CD1c-positive myeloid dendritic cell (primary cell): ENCODE results near the gene RPL29.

Experiments used
- DNase-seq: peaks from one replicate; pipeline ENCODE4 v3.0.0-alpha.2; 2016; ENCODE audit errors: extremely low spot score

Gene RPL29

DNA sequence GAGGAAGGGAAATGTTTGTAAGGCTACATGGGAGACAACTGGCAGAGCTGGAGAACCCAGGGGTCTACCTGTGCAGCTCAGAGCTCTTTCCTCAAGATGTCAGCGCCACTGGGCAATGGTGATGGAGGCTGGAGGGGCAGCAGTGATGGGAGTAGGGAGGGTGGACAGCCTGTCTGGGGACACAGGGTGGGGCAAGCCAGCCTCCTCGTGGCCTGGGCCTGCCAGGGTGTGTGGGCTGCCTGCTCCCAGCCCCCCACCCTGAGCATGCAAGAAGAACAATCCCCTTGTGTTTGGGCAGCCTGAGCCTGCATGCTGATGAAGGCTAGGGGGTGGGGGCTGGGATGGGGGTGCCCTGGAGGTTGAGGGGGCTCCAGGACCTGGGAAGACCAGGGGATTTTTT lies 29.7 kb downstream of the RPL29 start:
- no peak for DNase-seq

DNA sequence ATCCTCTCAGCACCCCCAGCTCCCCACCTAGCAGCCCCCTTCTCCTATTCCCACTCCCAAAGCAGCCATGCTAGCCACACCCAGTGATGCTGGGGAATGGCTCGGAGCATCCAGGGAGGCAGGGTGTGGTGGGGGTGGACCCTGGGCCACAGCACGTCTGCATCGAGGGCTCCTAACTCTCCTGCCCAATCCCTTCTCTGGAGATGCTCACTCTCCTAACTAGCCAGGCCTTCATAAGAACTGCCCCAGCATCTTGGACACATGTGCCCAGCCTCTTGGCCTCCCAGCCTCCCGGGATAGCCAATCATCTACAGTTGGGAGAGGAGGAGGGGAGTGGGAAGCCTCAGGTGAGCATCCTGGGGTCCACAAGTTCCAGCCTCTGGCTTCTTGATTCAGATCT lies 31.2 kb downstream of the RPL29 start:
- no peak for DNase-seq

DNA sequence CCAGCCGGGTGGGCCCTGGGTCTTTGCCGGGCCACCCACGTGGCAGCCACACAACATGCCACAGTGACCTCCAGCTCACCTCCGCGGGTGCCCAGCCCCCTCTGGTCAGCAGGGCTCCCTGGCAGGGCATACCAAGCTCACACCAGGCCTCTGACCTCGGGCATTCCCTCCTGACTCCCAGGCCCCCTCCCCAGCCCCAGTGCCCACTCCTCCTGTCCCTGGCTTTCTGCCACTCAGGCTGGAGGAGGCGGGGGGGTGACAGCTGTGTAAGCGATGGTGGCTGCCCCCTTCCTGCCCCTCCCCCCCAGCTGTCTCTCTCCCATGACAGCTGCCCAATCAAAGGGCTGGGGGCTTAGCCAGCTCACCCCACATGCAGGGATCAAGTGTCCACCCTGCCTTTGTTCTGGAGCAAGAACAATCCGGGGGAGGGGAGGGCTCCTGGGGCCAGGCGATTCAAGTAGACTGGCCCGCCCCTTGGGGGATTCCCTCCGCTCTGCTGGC lies 31.7 kb downstream of the RPL29 start:
- no peak for DNase-seq

DNA sequence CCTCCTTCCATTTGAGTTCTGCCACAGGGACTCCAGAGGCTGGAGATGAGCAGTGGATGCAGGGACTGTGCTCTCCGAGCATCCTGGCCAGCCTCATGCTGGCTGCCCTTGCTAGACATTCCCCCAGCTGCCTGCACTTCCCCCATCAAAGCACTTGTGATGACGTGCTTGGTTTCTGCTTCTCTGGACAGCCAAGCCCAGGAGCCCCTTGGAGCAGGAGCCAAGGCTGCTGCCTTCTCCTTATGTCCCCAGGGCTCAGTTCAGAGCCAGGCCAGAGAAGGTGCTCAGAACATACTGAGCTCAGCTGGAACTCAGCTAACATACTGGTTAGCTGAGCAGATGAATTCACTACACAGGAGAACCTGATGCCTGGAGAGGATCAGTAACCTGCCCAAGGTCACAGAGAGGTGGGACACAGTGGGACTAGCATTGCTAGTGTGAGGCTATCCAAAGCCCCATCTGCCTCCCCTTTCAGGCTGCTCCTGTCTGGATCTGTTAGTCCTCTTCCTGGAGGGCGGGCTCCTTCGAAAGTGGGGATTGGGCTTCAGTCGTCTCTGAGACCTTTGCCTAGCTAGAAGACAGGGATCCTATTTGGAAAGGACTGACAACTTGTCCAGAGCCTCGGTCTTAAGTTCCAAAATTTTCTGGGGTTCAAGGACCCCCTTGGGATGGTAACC lies 32.7 kb downstream of the RPL29 start:
- no peak for DNase-seq

DNA sequence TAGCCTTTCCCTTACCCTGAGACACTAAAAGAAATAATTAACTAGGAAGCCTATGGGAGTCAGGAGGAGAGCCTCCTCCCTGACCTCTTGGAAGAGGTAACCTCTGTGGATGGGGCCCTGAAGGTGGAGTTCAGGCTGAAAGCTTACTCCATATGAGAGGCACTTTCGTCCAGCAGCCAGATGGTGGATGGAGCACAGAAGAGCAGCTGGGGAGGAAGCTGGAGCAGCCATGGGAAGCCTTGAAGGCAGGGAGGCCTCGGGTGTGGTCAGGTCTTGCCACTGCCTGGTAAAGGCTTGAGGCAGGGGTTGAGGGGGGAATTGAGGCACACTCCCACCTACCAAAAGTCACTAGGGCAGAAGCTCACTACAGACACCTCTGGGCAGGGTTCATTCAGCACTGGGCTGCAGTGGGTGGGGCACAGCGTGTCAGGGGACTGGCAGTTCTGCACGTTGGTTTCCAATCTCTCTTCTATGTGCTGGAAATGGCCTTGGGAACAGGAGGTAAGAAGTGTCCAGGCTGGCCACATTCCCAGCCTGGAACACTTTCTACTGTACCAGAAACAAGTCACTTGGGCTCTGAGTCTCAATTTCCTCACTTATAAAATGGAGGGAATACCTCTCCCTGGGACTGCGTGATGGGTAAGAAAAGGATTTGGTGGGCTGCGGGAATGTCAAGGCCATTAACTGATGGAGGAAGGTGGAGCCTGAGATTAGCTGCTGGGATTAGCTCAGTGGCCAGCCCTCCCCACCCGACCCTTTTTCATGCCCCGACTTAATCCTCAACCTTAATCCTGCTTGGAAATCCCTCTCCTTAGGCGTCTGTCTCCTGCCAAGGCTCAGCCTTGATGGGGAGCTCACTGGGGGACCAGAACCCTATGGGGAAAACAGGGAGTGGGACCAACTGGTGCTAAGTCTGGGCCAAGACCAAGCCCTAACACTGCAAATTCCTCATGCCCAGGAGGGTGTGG lies 33.8 kb downstream of the RPL29 start:
- DNase-seq = no peak

DNA sequence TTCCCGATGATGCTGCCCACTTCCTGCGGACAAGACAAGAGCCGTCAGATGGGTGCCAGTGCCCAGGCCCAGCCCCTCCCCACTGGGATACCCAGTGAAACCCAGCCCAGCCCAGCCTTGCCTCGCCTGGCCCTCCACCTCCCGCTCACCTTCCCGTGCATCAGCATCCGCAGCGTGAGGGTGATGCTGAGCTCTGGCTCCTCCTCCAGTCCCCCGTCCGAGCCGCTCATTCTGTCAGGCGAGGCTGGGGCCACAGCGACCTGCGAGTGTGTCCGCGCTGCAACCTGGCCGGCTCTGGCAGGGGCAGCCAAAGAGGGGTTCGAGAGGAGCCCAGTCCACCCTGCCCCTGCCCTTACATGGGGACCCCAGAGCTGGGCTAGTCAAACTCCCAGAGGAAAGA lies 34.7 kb downstream of the RPL29 start:
- DNase-seq = no peak

DNA sequence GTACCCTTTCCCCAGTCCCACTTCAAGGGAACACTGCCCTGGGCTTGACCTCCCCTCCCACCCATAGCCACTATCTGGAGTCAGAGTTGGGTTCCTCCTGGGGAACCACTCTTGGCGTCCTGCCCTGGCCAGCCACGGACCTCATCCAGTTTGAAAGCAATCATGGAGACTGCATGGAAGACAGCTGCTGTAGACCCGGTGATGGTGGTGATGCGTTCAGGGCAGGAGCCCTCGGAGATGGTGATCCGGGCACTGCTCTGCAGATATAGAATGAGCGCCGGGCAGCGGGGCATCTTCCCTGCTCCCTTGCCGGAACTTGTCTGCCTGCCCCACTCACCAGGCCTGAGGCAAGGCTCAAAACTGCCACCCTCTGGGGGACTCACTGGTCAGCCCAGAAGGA lies 35.3 kb downstream of the RPL29 start:
- DNase-seq = no peak

DNA sequence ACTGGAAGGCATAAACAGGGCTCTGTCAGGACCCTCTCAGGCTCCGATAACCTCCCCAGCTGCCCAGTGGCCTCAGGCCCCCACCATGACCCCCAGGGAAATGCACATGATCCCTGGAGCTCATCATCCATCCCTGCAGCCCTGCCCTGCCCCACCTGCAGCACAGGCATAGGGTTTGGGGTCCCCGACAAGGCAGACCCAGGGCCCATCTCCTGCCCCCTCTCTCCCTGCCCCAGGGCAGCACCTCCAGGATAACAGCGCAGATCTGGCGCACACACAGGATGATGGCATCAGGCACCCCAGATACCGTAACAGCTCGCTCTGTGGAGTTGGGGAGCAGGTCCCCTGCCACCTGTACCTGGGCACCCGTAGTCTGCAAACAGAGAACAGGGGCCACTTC lies 36.0 kb downstream of the RPL29 start:
- no peak for DNase-seq

DNA sequence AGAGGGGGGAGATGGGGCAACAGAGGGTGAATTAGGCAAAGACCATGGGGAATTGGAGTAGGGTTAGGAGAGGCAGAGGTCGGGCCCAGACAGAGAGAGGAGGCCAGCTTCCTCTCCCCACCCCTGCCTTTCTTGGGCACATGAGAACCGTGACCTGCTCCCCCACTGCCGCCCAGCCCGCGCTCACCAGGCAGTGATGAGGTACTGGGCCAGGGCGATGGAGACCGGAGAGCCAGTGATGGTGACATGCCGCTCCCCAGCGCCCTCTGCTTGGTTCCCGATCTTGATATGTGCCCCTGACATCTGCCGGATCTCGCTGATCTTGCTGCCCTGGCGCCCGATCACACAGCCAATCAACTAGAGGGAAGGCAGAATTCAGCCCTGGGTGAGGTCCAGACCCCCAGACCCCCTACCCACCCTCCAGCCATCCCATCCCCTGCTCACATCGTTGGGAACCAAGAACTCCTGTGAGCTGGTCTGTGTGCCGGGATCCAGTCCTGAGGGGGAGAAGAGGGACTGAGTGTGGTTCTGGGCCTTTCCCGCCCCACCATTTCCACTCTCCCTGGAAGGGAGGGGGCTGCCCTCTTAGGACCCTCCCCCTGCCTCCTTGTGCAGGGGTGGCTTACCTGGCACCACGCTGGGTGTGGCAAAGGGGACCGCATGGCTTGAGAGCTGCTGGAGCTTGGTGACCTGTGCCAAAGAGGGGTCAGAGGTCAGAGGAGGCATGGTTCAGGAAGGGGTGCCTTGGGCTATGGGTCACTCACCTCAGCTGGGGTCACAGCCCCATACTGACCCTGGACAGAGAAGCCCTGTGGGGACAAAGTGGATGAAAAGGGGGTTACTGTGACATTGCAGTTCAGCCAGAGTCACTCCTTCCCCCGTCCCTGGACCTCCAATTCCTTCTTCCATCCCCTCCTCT lies 36.8 kb downstream of the RPL29 start:
- no peak for DNase-seq

DNA sequence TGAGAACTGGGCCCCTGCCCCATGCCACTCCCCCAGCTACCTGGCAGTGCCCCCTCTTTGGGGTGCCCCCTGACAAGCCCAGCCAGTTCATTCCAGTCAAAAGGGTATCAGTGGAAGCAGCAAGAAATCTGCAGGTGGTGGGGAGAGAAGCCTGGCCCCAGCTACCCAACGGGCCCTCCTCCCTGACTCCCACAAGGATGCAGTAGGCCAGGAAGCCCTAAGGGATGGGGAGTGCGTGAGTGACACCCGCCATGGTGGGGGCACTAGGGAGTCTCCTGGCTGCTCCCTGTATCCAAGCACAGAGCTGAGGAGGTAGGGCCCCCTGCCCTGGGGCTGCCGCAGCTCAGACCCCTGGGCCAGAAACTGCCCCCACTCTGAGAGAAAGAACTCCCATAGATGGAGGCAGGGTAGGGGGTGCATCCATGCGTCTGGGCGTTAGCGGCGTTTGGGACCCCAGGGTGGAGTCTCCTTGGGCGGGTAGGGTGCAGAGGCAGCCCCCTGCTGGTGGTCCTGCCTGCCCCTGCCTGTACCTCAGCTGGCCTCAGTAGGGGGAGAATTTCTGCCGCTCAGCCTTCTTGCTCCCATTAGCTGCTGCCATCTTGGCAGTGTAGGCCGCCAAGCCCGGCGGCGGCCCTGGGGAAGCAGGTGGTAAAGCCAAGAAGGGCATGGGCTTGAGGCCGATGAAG lies 38.0 kb downstream of the RPL29 start:
- DNase-seq = no peak

DNA sequence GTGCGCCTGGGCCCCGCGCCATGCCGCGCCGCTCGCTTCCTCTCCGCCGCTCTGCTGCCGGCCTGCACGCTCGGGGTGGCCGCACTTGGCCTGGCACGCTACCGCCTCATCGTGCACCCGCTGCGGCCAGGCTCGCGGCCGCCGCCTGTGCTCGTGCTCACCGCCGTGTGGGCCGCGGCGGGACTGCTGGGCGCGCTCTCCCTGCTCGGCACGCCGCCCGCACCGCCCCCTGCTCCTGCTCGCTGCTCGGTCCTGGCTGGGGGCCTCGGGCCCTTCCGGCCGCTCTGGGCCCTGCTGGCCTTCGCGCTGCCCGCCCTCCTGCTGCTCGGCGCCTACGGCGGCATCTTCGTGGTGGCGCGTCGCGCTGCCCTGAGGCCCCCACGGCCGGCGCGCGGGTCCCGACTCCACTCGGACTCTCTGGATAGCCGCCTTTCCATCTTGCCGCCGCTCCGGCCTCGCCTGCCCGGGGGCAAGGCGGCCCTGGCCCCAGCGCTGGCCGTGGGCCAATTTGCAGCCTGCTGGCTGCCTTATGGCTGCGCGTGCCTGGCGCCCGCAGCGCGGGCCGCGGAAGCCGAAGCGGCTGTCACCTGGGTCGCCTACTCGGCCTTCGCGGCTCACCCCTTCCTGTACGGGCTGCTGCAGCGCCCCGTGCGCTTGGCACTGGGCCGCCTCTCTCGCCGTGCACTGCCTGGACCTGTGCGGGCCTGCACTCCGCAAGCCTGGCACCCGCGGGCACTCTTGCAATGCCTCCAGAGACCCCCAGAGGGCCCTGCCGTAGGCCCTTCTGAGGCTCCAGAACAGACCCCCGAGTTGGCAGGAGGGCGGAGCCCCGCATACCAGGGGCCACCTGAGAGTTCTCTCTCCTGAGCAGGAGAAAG lies 39.6 kb downstream of the RPL29 start:
- peak; percentile 72 for DNase-seq

DNA sequence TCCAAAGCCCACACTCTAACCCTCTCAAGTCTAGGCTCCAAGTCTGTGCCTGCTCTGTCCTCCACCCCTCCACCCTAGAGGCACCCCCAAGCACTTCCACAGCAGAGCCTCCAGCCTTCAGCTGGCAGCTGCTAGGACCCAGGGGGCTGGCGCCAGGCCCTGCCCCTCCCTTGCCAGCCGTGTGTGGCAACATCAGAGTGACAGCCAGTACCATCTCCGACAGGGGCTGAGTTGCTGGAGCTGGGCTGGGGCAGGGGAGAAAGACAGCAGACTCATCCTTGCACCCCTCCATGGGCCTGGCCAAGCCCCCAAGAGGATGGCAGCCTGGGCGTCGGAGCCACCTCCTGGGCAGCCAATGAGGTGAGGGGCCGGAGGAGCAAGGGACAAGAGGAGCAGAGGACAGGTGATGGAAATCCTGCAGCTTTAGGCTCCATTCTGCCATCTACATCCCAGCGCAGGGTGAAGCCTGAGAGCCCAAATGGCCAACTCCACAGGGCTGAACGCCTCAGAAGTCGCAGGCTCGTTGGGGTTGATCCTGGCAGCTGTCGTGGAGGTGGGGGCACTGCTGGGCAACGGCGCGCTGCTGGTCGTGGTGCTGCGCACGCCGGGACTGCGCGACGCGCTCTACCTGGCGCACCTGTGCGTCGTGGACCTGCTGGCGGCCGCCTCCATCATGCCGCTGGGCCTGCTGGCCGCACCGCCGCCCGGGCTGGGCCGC lies 40.4 kb downstream of the RPL29 start, which contains the start of gene GPR62:
TSS of gene GPR62 (plus strand) at position 207 of the 718 bp plus-strand sequence. CDS start at position 479, 272 bp downstream.
- no peak for DNase-seq

DNA sequence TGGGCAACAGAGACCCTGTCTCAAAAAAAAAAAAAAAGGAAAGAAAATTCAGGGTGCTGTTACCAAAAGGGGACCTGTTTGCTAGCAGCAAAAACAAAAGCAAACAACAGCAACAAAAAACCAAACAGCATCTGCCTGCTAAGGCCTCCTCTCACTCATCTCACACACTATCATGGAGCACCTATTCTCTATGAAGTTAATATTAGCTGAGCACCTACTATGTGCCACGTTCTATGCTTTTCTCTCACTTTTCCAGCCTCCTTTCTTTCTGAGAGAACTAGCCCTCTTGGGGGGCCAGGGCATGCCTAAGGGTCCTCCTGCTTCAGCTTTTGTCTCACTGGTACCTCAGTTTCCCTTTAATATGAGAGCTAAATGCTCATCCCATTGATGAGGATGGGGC lies 41.0 kb downstream of the RPL29 start:
- DNase-seq = no peak

DNA sequence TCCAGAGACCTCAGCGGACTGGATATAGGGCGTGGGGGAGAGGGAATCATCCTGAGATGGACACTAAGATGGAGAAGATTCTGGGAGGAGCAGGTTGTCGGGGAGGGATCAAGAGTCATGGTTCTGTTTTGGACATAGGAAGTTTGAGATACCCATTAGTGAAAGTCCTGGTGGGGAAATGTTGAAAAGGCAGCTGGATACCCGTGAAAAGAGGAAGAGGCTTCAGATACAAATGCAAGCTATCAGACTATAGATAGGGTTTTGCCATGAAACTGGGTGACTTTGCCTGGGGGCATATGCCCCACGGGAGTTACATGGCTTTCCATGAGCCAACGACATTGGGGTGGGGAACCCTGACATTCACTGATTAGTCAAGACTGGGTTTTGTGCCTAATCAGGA lies 41.6 kb downstream of the RPL29 start:
- peak; percentile 50 for DNase-seq

DNA sequence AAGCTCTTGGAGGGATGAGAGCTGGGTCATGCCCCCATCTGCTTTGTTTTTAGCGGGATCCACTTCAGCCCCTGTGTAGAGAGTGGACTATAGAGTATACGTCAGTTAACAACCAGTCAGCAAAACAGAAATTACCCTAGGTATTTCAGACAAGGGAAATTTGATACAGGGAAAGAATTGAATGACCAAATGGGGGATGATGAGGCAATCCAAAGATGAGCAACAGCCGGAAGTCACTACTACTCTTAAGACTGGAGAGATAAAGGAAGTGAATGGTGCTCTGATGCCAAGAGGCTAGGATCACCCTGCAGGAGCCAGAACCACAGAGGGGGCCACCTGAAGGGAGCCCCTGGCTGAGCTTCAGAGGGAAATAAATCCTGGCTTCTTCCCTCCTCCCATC lies 42.2 kb downstream of the RPL29 start:
- DNase-seq = peak; percentile 57

DNA sequence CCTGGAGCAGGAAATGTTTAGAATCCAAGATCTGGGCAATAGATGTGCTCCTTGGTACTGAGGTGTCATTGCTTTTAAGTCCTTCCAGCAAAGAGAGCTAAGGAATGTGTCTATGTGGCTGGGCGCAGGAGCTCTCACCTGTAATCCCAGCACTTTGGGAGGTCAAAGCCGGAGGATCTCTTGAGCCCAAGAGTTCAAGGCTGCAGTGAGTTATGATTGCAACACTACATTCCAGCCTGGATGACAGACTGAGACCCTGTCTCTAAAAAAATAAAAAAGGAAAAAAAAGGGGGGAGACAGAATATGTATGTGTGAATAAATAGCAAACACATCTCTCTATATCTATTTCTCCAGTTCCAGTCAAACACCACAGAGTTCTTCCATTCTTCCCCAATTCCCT lies 44.8 kb downstream of the RPL29 start:
- DNase-seq = no peak

DNA sequence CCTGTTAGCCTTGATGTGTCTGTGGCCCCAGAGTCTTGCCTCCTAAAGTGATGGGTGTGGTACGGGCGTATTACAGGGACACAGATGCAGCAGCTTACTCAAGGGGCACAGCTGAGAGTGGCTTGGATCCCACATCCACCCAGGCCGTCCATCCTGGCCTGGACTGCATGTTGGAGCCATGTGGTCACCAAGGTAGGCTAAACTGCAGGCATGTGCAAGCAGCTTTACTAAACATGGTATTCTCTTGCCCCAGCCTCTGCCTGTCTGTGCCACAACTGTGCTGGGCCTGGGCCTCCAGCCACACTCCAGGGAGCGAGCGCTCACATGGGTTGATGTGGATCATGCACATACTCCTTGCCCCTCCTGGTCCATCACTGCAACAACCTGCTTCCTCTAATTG lies 46.6 kb downstream of the RPL29 start:
- DNase-seq = no peak

DNA sequence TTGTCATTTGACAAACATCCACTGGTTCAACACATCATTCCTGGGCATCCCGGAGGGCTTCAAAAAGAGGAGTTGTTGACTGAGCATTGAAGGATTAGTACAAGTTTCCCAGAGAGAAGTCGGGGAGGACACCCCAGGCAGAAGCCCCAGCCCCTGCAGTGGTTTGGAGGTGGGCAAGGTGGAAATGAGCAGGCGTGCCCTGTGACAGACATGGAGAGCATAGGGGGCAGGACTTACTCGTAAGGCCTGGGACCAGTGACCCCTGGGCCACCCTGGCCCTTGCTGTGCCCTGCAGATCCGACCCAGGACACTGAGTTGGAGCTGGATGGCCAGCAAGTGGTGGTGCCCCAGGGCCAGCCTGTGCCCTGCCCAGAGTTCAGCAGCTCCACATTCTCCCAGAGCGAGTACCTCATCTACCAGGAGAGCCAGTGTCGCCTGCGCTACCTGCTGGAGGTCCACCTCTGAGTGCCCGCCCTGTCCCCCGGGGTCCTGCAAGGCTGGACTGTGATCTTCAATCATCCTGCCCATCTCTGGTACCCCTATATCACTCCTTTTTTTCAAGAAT lies 47.6 kb downstream of the RPL29 start:
- no peak for DNase-seq

DNA sequence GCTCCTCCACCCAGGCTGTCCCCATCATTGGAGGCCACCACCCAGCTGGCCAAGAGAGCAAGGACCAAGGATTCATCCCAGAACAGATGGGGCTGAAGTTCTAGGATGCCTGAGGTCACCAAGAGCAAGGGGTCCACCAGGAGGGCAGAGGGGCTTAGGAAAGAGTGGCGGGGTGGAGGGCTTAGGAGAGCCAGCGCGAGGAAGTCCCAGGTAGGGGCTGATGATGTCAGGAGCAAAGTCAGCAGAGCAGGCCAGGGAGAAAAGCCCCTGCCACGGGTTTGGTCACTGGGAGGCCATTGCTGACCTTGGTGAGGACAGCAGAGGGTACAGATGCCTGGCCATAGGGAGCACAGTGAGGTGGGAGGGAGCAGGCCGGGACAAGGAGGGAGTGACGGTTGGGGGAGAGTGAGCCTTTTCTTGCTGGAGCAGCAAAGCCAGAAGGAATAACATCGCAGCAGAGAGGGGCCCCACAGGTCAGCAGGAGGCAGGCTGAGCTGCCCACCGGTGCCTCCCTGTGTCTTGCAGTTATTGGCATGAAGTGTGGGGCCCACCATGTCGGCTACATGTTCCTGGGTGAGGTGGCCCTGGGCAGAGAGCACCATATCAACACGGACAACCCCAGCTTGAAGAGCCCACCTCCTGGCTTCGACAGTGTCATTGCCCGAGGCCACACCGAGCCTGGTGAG lies 48.3 kb downstream of the RPL29 start:
- no peak for DNase-seq
